ENCODE measurements around the gene THSD7A.

DNA sequence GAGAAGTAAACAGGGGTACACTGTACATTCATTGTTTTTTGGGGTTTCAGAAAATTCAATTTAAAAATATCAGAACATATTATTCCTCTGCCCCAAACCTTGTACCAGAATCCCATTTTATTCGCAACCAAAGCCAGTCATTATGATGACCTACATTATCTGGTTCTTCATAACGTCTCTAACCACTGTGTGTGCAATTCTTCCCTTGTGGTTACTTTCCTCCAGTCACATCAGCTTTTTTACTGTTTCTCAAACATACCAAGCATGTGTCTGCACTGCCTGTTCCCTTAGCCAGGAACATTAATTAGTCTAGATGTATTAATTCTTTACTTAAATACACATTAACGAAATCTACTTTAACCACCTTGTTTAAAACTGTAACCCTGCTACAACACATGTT, 64.8 kb downstream of the THSD7A start:
- no peak for TF ChIP-seq TAF1 (IDR thresholded peaks at IDR 0.05; ENCODE audit: borderline replicate concordance, low read depth, low read length)
- no peak for TF ChIP-seq POLR2AphosphoS5 (IDR thresholded peaks at IDR 0.05; ENCODE audit: low read depth, low read length)
- TF ChIP-seq POLR2A (IDR thresholded peaks at IDR 0.05; ENCODE audit: low read depth, low read length) = no peak

Measured in GM12892 (cell line).